GM21737 (cell line): ENCODE measurements around the gene LMAN2.
A peak's percentile ranks its signal among the peaks of the same experiment; 100 is the strongest.
"Not testable (repeated sequence)": the region's sequence is repeated elsewhere in the genome, so short reads cannot be mapped to it uniquely, and the experiment has no call there.

Experiments used
- ATAC-seq: cut with Tn5 transposase; IDR thresholded peaks from one replicate; pipeline ENCODE4 v1.9.1; 2021; ENCODE audit warnings: mild to moderate bottlenecking, moderate library complexity; ENCODE audit not compliant: unreplicated experiment

Gene LMAN2

GRCh38 chr5:177353093-177353492, 1.6 kb upstream of the LMAN2 start:
- ATAC-seq: no peak

- ATAC-seq: peak; percentile 4
Measured at GRCh38 chr5:177350776-177351391, 584 bp downstream of the LMAN2 start.

GRCh38 chr5:177349762-177350161, 1.7 kb downstream of the LMAN2 start:
- no peak for ATAC-seq

- ATAC-seq: no peak
Measured at GRCh38 chr5:177349362-177349647, 2.2 kb downstream of the LMAN2 start.

GRCh38 chr5:177347699-177348098, 3.8 kb downstream of the LMAN2 start:
- no peak for ATAC-seq

- ATAC-seq: no peak
Measured at GRCh38 chr5:177346820-177347219, 4.6 kb downstream of the LMAN2 start.

- ATAC-seq: no peak
Measured at GRCh38 chr5:177344891-177345290, 6.6 kb downstream of the LMAN2 start.

GRCh38 chr5:177343777-177344176, 7.7 kb downstream of the LMAN2 start:
- no peak for ATAC-seq

GRCh38 chr5:177343000-177343399, 8.5 kb downstream of the LMAN2 start:
- not testable (repeated sequence) for ATAC-seq

- ATAC-seq: no peak
Measured at GRCh38 chr5:177339107-177339638, 12.3 kb downstream of the LMAN2 start.

- no peak for ATAC-seq
Measured at GRCh38 chr5:177338251-177339106, 13.0 kb downstream of the LMAN2 start.

GRCh38 chr5:177336603-177337494, 14.6 kb downstream of the LMAN2 start:
- no peak for ATAC-seq

GRCh38 chr5:177336112-177336511, 15.4 kb downstream of the LMAN2 start:
- no peak for ATAC-seq

GRCh38 chr5:177335701-177336065, 15.8 kb downstream of the LMAN2 start:
- no peak for ATAC-seq

GRCh38 chr5:177334781-177335700, 16.4 kb downstream of the LMAN2 start:
- ATAC-seq: no peak

- ATAC-seq: no peak
Measured at GRCh38 chr5:177334155-177334551, 17.3 kb downstream of the LMAN2 start.

- ATAC-seq: no peak
Measured at GRCh38 chr5:177333420-177334154, 17.9 kb downstream of the LMAN2 start.

- ATAC-seq: no peak
Measured at GRCh38 chr5:177332896-177333260, 18.6 kb downstream of the LMAN2 start.

- ATAC-seq: no peak
Measured at GRCh38 chr5:177332031-177332895, 19.2 kb downstream of the LMAN2 start.
